ENCODE measurements around the gene GNG4. TPM values are rescaled to one million over a fixed set of nuclear protein-coding genes. Genes with fewer than 3 reads are reported as not detected.
"Not testable (repeated sequence)": the region's sequence is repeated elsewhere in the genome, so short reads cannot be mapped to it uniquely, and the experiment has no call there.

The GNG4 gene
- total and polyA plus RNA-seq, 2 of the 4 experiments (the other 2 are of a cell fraction), result 0.18 to 0.29 TPM

DNA sequence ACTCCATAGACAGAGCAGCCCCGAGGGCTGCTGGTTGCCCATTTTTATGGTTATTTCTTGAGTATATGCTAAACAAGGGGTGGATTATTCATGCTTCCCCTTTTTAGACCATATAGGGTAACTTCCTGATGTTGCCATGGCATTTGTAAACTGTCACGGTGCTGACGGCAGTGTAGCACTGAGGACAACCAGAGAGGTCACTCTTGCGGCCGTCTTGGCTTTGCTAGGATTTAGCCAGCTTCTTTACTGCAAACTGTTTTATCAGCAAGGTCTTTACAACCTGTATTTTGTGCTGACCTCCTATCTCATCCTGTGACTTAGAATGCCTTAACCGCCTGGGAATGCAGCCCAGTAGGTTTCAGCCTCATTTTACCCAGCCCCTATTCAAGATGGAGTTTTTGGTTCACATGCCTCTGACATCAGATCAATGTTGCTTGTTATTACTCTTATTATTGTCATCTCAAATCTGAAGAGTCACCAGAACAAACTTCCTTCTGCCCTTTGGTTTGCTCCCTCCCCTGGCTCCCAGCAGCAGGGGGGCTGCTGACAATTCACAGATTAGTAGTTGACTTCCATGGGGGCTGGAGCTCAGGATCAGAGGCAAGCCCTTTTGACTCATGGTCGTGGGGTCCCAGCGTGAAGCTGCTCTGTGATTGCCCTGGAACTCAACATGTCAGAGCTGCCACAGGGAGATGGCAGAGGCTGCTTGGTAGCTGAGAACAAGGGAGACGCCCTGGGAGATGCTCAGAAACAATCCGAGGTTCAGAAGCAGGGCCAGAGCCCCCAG lies 103.0 kb downstream of the GNG4 start:
- H4K5ac ChIP-seq (ENCODE audit: low read depth, low read length); H4K8ac ChIP-seq (ENCODE audit: low read depth in 2 of 2, low read length in 2 of 2); H3K79me1 ChIP-seq (ENCODE audit: low read depth in 1 of 2, low read length in 2 of 2); H4K20me1 ChIP-seq (ENCODE audit: insufficient read depth, low read length); dilution Hi-C loops (cut with HindIII; ENCODE audit: low sequenced_read_pairs, unreplicated experiment); H2AK9ac ChIP-seq (replicated peaks; ENCODE audit: low read depth, low read length, poor library complexity); H2BK120ac ChIP-seq (ENCODE audit: low read depth, low read length); H2BK15ac ChIP-seq (ENCODE audit: low read depth, low read length); H2BK20ac ChIP-seq (ENCODE audit: low read depth, low read length); H2AK5ac ChIP-seq (ENCODE audit: low read depth, low read length); H3K4me3 ChIP-seq (ENCODE audit: insufficient read depth, low read depth, low read length); H3K9ac ChIP-seq (ENCODE audit: low read depth, low read length); BruUV-seq (replicated peaks); CTCF ChIA-PET; H3K4me2 ChIP-seq (ENCODE audit: low read depth, low read length); H3K18ac ChIP-seq (ENCODE audit: low read depth, low read length); H2AFZ ChIP-seq (replicated peaks; ENCODE audit: low read length, poor library complexity); H3K27me3 ChIP-seq (ENCODE audit: control insufficient read depth, insufficient read depth, low read length); H3K4ac ChIP-seq (ENCODE audit: low read depth, low read length); H3K23ac ChIP-seq (ENCODE audit: low read depth, low read length); H3K14ac ChIP-seq (replicated peaks; ENCODE audit: low read depth, low read length); H3K56ac ChIP-seq (ENCODE audit: extremely low read depth, insufficient read depth, low read length); intact Hi-C loops (cut with micrococcal nuclease); H3K36me3 ChIP-seq (ENCODE audit: control insufficient read depth, insufficient read depth, low read length); H3K9me1 ChIP-seq (ENCODE audit: insufficient read depth, low read length); H3K27ac ChIP-seq (ENCODE audit: insufficient read depth, low read length); POLR2A ChIA-PET (ENCODE audit: unreplicated experiment); DNase-seq; H2BK5ac ChIP-seq (ENCODE audit: low read depth, low read length, poor library complexity, severe bottlenecking); in situ Hi-C loops (cut with MboI; ENCODE audit: low sequenced_read_pairs); ATAC-seq (ENCODE audit: low read depth); H4K91ac ChIP-seq (ENCODE audit: insufficient read depth, low read depth, low read length); H3K9me3 ChIP-seq (ENCODE audit: control insufficient read depth, insufficient read depth, low read length); H3K4me1 ChIP-seq (ENCODE audit: control insufficient read depth, insufficient read depth, low read length): not testable (repeated sequence)
- WGBS, 2 experiments (ENCODE audit: extremely low coverage in 2 of 2, insufficient read length in 1 of 2), result 37% methylated on average over 3 of the region's 10 CpGs; no CpG with 5 or more reads in 1 of the 2 experiments
